ENCODE results near the gene NUP153.
"Not testable (repeated sequence)": the region's sequence is repeated elsewhere in the genome, so short reads cannot be mapped to it uniquely, and the experiment has no call there.

NUP153 gene

GRCh38 chr6:17741507-17741906 is 34.8 kb upstream of the NUP153 start:
- Histone ChIP-seq H3K4me3 (replicated peaks; ENCODE audit: insufficient read depth, low read length) (no peak overlapping the region), H3K27me3 (ENCODE audit: insufficient read depth, poor library complexity, severe bottlenecking) (no peaks in the 10 kb centered on the region), H3K27ac (replicated peaks) (no peak overlapping the region)
- peak in 1 of 2 experiments; percentile 34 for DNase-seq (ENCODE audit: low read depth in 1 of 2, low spot score in 1 of 2)
- TF ChIP-seq, protein P1, sequence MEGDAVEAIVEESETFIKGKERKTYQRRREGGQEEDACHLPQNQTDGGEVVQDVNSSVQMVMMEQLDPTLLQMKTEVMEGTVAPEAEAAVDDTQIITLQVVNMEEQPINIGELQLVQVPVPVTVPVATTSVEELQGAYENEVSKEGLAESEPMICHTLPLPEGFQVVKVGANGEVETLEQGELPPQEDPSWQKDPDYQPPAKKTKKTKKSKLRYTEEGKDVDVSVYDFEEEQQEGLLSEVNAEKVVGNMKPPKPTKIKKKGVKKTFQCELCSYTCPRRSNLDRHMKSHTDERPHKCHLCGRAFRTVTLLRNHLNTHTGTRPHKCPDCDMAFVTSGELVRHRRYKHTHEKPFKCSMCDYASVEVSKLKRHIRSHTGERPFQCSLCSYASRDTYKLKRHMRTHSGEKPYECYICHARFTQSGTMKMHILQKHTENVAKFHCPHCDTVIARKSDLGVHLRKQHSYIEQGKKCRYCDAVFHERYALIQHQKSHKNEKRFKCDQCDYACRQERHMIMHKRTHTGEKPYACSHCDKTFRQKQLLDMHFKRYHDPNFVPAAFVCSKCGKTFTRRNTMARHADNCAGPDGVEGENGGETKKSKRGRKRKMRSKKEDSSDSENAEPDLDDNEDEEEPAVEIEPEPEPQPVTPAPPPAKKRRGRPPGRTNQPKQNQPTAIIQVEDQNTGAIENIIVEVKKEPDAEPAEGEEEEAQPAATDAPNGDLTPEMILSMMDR (IDR thresholded peaks at IDR 0.05; ENCODE audit: insufficient read depth, low read length) = no peak
- TF ChIP-seq GABPA (IDR thresholded peaks at IDR 0.05; ENCODE audit: low read depth) = no peak
- no peak for TF ChIP-seq POLR2AphosphoS5 (IDR thresholded peaks at IDR 0.05; ENCODE audit: low read depth)
- TF ChIP-seq, protein P2, sequence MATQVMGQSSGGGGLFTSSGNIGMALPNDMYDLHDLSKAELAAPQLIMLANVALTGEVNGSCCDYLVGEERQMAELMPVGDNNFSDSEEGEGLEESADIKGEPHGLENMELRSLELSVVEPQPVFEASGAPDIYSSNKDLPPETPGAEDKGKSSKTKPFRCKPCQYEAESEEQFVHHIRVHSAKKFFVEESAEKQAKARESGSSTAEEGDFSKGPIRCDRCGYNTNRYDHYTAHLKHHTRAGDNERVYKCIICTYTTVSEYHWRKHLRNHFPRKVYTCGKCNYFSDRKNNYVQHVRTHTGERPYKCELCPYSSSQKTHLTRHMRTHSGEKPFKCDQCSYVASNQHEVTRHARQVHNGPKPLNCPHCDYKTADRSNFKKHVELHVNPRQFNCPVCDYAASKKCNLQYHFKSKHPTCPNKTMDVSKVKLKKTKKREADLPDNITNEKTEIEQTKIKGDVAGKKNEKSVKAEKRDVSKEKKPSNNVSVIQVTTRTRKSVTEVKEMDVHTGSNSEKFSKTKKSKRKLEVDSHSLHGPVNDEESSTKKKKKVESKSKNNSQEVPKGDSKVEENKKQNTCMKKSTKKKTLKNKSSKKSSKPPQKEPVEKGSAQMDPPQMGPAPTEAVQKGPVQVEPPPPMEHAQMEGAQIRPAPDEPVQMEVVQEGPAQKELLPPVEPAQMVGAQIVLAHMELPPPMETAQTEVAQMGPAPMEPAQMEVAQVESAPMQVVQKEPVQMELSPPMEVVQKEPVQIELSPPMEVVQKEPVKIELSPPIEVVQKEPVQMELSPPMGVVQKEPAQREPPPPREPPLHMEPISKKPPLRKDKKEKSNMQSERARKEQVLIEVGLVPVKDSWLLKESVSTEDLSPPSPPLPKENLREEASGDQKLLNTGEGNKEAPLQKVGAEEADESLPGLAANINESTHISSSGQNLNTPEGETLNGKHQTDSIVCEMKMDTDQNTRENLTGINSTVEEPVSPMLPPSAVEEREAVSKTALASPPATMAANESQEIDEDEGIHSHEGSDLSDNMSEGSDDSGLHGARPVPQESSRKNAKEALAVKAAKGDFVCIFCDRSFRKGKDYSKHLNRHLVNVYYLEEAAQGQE (IDR thresholded peaks at IDR 0.05; ENCODE audit: insufficient replicate concordance, low read depth) = no peak
- TF ChIP-seq SPI1 (IDR thresholded peaks at IDR 0.05; ENCODE audit: borderline replicate concordance, low read depth) = no peak

DNA sequence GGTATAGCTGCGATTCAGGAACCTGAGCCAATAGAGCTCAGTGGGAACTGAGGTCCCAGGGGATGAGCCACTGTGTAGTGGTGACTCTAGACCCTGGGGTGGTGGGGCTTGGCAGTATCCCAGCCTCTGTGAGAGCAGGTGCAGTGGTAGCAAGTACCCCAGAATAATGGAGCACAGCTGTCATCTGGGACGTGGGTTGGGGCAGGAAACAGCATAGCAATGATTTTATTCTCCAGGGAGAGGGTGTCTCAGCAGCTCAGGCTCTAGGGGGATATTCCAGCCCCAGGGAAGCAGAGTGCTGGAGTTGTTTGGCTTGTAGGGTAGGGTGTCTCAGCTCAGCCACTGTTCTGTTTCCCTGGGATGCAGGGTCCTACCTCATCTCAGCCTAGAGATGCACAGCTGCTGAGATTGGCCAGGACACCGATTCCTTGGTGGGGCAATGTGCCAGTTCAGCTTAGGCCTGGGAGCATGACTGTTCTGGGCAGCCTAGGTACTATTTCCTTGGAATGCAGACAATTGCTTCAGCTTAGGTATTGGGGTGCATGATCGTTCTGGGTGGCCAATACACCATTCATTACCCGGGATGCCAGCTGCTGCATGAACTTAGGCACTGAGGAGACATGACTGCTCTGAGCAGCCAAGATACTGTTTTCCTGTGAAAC is 34.0 kb upstream of the NUP153 start:
- Histone ChIP-seq H3K27ac (replicated peaks) (no peak overlapping the region), H3K4me3 (replicated peaks; ENCODE audit: insufficient read depth, low read length) (no peak overlapping the region), H3K27me3 (ENCODE audit: insufficient read depth, poor library complexity, severe bottlenecking) (no peaks in the 10 kb centered on the region)
- DNase-seq (ENCODE audit: low read depth in 1 of 2, low spot score in 1 of 2) = no peak
- TF ChIP-seq POLR2AphosphoS5 (IDR thresholded peaks at IDR 0.05; ENCODE audit: low read depth) (no peak), SPI1 (IDR thresholded peaks at IDR 0.05; ENCODE audit: borderline replicate concordance, low read depth) (no peak), GABPA (IDR thresholded peaks at IDR 0.05; ENCODE audit: low read depth) (no peak)
- TF ChIP-seq, protein P2 (IDR thresholded peaks at IDR 0.05; ENCODE audit: insufficient replicate concordance, low read depth) = no peak
- TF ChIP-seq, protein P1 (IDR thresholded peaks at IDR 0.05; ENCODE audit: insufficient read depth, low read length) = no peak

- Histone ChIP-seq H3K27ac (replicated peaks) (no peak overlapping the region), H3K27me3 (ENCODE audit: insufficient read depth, poor library complexity, severe bottlenecking) (no peaks in the 10 kb centered on the region), H3K4me3 (replicated peaks; ENCODE audit: insufficient read depth, low read length) (no peak overlapping the region)
- DNase-seq (ENCODE audit: low read depth in 1 of 2, low spot score in 1 of 2) = no peak
- TF ChIP-seq SPI1 (IDR thresholded peaks at IDR 0.05; ENCODE audit: borderline replicate concordance, low read depth) (no peak), GABPA (IDR thresholded peaks at IDR 0.05; ENCODE audit: low read depth) (no peak), POLR2AphosphoS5 (IDR thresholded peaks at IDR 0.05; ENCODE audit: low read depth) (no peak)
- TF ChIP-seq, protein P1 (IDR thresholded peaks at IDR 0.05; ENCODE audit: insufficient read depth, low read length) = no peak
- TF ChIP-seq, protein P2 (IDR thresholded peaks at IDR 0.05; ENCODE audit: insufficient replicate concordance, low read depth) = no peak
Measured at GRCh38 chr6:17737704-17738252, 31.1 kb upstream of the NUP153 start.

GRCh38 chr6:17735311-17735710 is 28.6 kb upstream of the NUP153 start:
- H3K27me3 ChIP-seq (ENCODE audit: insufficient read depth, poor library complexity, severe bottlenecking); DNase-seq (ENCODE audit: low read depth in 1 of 2, low spot score in 1 of 2); H3K4me3 ChIP-seq (replicated peaks; ENCODE audit: insufficient read depth, low read length); H3K27ac ChIP-seq (replicated peaks): not testable (repeated sequence)
